OCI-LY7 (cell line): ENCODE data around the gene SEMA4B. TPM values are rescaled to one million over a fixed set of nuclear protein-coding genes. Genes with fewer than 3 reads are reported as not detected.

ENCODE experiments used
- BruUV-seq: library from RNA; stranded (reverse); fragments of 400-500 nt; replicated peaks from 2 replicates; lab custom pipeline; 2021; lab: Mats Ljungman, UMichigan
- CTCF ChIA-PET: fragments of 300-600 bp; sonication (Branson Sonifier 250); formaldehyde crosslinking; loops from one replicate; lab custom pipeline; 2022; ENCODE audit warnings: antibody characterized with exemption; ENCODE audit not compliant: unreplicated experiment; lab: Charles Lee
- POLR2A ChIA-PET: fragments of 300-600 bp; sonication (Branson Sonifier 250); formaldehyde crosslinking; loops from one replicate; lab custom pipeline; 2022; ENCODE audit warnings: antibody characterized with exemption; lab: Charles Lee
- DNase-seq: peaks from one replicate; pipeline ENCODE4 v3.0.0-alpha.2; 2015; ENCODE audit warnings: low spot score
- H2AFZ ChIP-seq: fragments of 200-600 bp; sonication (generic), shearing (Covaris generic); 2 replicates; pipeline ENCODE4 v1.6.1; 2014; ENCODE audit warnings: mild to moderate bottlenecking, antibody characterized with exemption, low read length, moderate library complexity
- H3K27ac ChIP-seq: fragments of 200-600 bp; sonication (generic); 2 replicates; pipeline ENCODE4 v1.5.1; 2014; ENCODE audit warnings: mixed run types, low read depth, mild to moderate bottlenecking, moderate library complexity, low read length, inconsistent platforms; ENCODE audit not compliant: poor library complexity, severe bottlenecking
- H3K36me3 ChIP-seq: fragments of 200-600 bp; sonication (generic); 2 replicates; pipeline ENCODE4 v1.6.1; 2014; ENCODE audit warnings: mild to moderate bottlenecking, antibody characterized with exemption, low read length, moderate library complexity, mixed read lengths; ENCODE audit not compliant: insufficient read depth
- H3K4me1 ChIP-seq: fragments of 200-600 bp; sonication (generic); 2 replicates; pipeline ENCODE4 v1.5.1; 2014; ENCODE audit warnings: mild to moderate bottlenecking, low read length; ENCODE audit not compliant: insufficient read depth, poor library complexity, severe bottlenecking
- H3K4me2 ChIP-seq: fragments of 200-600 bp; sonication (generic); 2 replicates; pipeline ENCODE4 v1.6.1; 2014; ENCODE audit warnings: mild to moderate bottlenecking, low read length
- H3K4me3 ChIP-seq: fragments of 200-600 bp; sonication (generic); 2 replicates; pipeline ENCODE4 v1.5.1; 2014; ENCODE audit warnings: mild to moderate bottlenecking, low read depth, low read length; ENCODE audit not compliant: poor library complexity, severe bottlenecking
- H3K79me2 ChIP-seq: fragments of 200-600 bp; sonication (generic); 2 replicates; pipeline ENCODE4 v1.6.1; 2016; ENCODE audit warnings: low read depth, mild to moderate bottlenecking, low read length, moderate library complexity, mixed read lengths; ENCODE audit not compliant: insufficient read depth
- H3K9me2 ChIP-seq: fragments of 200-600 bp; sonication (generic); 2 replicates; pipeline ENCODE4 v1.6.1; 2016; ENCODE audit warnings: mild to moderate bottlenecking, low read length, mixed read lengths; ENCODE audit not compliant: insufficient read depth
- H3K9me3 ChIP-seq: fragments of 200-600 bp; sonication (generic); 2 replicates; pipeline ENCODE4 v1.6.1; 2014; ENCODE audit warnings: mild to moderate bottlenecking, mixed run types, low read length, mixed read lengths
- H4K20me1 ChIP-seq: fragments of 200-600 bp; sonication (generic); 2 replicates; pipeline ENCODE4 v1.6.1; 2014; ENCODE audit warnings: mild to moderate bottlenecking, antibody characterized with exemption, low read length, moderate library complexity, mixed read lengths; ENCODE audit not compliant: insufficient read depth
- EZH2phosphoT487 ChIP-seq: fragments of 200-600 bp; sonication (generic); IDR thresholded peaks from 2 replicates; pipeline ENCODE4 v1.6.1; 2018; ENCODE audit warnings: low read depth, borderline replicate concordance, mild to moderate bottlenecking, mixed run types, antibody characterized with exemption, low read length, moderate library complexity, mixed read lengths
- intact Hi-C: fragments of 100-400 bp; cut with micrococcal nuclease; formaldehyde crosslinking; loops from one replicate; pipeline ENCODE4 v1.10.0; 2022; ENCODE audit not compliant: unreplicated experiment
- total RNA-seq, 2 experiments: library from RNA; depleted of rRNA in 1 of 2; stranded (reverse); fragments of >200 nt in 1 of 2; shearing (Covaris generic) in 1 of 2; gene quantifications; 2 replicates each; pipeline ENCODE4 v1.2.3, GENCODE V29; 2014 to 2022
- TF ChIP-seq, protein P1 (sequence below): fragments of 200-600 bp; sonication (generic); conservative IDR thresholded peaks from 2 replicates; pipeline ENCODE4 v1.5.1; 2014; ENCODE audit warnings: mild to moderate bottlenecking, antibody characterized with exemption, low read length, moderate library complexity, mixed read lengths

SEMA4B gene
- total RNA-seq, 2 experiments from 2014 or later: 21.9 to 34.9 TPM

DNA sequence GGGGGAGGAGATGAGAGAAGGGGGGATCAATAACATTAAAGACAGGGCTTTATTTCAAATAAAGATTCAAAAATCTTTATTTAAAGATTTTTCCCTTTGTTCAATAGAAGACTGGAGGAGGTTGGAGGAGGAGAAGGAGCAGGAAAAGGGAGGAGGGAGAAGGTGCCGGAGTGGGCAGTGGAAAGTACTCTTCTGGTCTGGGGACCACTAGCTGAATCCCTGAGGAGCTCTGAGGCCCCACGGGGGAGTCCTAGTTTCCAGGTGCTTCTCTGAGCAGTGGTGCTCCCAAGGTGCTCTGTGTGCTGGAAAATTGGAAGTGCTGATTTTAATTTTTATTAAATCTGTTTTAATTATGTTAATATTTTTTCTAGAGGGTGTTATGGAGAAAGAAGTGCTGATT, 19.4 kb upstream of the SEMA4B start:
- Histone ChIP-seq H3K9me3 (no peaks in the 10 kb centered on the region), H3K4me1 (peaks cover 26% of the 10 kb centered on the region), H3K4me3 (no peak overlapping the region), H3K4me2 (no peak overlapping the region), H4K20me1 (no peaks in the 10 kb centered on the region), H3K79me2 (no peaks in the 10 kb centered on the region), H2AFZ (no peak overlapping the region), H3K27ac (no peak overlapping the region), H3K9me2 (no peaks in the 10 kb centered on the region), H3K36me3 (no peaks in the 10 kb centered on the region)
- BruUV-seq: no TSS peak
- POLR2A ChIA-PET: interaction anchor here (1.4 kb wide), 1 partner anchor 10 kb away, joined by 8 read pairs; no protein-coding TSS in a partner anchor
- DNase-seq: no peak
- CTCF ChIA-PET: interaction anchor here (0.6 kb wide), 1 partner anchor 17 kb away, joined by 3 read pairs; no protein-coding TSS in a partner anchor
- intact Hi-C loops: no loop called here
- no peak for TF ChIP-seq EZH2phosphoT487
- TF ChIP-seq, protein P1, sequence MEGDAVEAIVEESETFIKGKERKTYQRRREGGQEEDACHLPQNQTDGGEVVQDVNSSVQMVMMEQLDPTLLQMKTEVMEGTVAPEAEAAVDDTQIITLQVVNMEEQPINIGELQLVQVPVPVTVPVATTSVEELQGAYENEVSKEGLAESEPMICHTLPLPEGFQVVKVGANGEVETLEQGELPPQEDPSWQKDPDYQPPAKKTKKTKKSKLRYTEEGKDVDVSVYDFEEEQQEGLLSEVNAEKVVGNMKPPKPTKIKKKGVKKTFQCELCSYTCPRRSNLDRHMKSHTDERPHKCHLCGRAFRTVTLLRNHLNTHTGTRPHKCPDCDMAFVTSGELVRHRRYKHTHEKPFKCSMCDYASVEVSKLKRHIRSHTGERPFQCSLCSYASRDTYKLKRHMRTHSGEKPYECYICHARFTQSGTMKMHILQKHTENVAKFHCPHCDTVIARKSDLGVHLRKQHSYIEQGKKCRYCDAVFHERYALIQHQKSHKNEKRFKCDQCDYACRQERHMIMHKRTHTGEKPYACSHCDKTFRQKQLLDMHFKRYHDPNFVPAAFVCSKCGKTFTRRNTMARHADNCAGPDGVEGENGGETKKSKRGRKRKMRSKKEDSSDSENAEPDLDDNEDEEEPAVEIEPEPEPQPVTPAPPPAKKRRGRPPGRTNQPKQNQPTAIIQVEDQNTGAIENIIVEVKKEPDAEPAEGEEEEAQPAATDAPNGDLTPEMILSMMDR: no peak

DNA sequence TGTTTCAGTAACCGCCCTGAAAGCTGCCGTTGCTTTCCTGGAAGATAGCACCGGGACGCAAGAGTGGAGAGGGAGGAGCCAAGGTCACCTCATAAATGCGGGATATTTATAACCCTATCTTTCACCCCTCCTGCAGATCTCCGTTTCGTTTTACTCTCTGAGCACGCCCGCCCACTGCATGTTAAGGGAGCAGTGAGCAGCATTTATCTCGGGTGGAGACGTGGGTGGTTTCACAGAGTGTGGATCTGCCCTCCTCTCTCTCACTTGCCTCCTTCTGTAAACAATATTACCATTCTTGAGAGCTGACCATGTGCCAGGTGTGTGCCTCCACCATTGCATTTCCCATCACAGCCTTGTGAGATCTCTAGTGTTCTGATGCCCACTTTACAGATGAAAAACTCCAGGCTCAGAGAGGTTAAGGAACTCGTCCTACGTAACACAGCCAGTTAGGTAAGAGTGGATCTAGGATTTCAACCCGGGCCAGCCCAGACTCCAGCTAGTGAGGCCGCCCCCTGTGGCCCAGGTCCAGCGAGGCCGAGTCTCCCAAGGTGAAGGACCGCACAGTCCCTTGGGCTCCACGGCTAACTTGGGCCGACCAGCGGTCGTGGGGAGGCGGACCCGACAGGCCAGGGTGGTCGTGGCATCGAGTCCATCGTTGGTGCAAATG, 16.9 kb upstream of the SEMA4B start:
- ChIA-PET CTCF (no interaction called here), POLR2A (interaction anchor here (0.6 to 0.9 kb wide), 3 partner anchors 8 to 24 kb away, joined by 3 to 6 read pairs (median 3); no protein-coding TSS in a partner anchor)
- Histone ChIP-seq H3K4me3 (peak overlapping the region; percentile 77), H3K4me2 (peak overlapping the region; percentile 77), H3K4me1 (peaks cover 26% of the 10 kb centered on the region), H3K79me2 (no peaks in the 10 kb centered on the region), H3K9me2 (no peaks in the 10 kb centered on the region), H3K27ac (no peak overlapping the region), H3K36me3 (no peaks in the 10 kb centered on the region), H4K20me1 (no peaks in the 10 kb centered on the region), H3K9me3 (no peaks in the 10 kb centered on the region), H2AFZ (peak overlapping the region; percentile 72)
- no TSS peak for BruUV-seq
- no peak for DNase-seq
- TF ChIP-seq, protein P1: no peak
- no peak for TF ChIP-seq EZH2phosphoT487
- intact Hi-C loops: no loop called here
